Mesendoderm (in vitro differentiated cells): ENCODE results near the gene PCNP.

Source experiments
- DNase-seq: peaks from one replicate; pipeline ENCODE4 v3.0.0; 2013
- H2AK5ac ChIP-seq: 2 replicates; pipeline ENCODE4 v1.6.1; 2013; ENCODE audit warnings: low read length, inconsistent platforms
- H2BK120ac ChIP-seq: 2 replicates; pipeline ENCODE4 v1.6.1; 2013; ENCODE audit warnings: low read depth, mild to moderate bottlenecking, low read length, moderate library complexity, mixed read lengths
- H2BK15ac ChIP-seq: replicated peaks from 2 replicates; pipeline ENCODE4 v1.6.1; 2013; ENCODE audit warnings: low read depth, mild to moderate bottlenecking, moderate library complexity
- H2BK5ac ChIP-seq: 2 replicates; pipeline ENCODE4 v1.6.1; 2013; ENCODE audit warnings: low read length, inconsistent platforms
- H3K18ac ChIP-seq: 2 replicates; pipeline ENCODE4 v1.6.1; 2013; ENCODE audit warnings: mild to moderate bottlenecking, low read length, mixed read lengths
- H3K23ac ChIP-seq: one replicate; pipeline ENCODE4 v1.6.1; 2013; ENCODE audit warnings: low read length
- H3K27ac ChIP-seq: 2 replicates; pipeline ENCODE4 v1.5.1; 2013; ENCODE audit warnings: low read depth, mild to moderate bottlenecking, inconsistent platforms, low read length, moderate library complexity
- H3K27me3 ChIP-seq: 2 replicates; pipeline ENCODE4 v1.6.1; 2013; ENCODE audit warnings: low read length, control low read depth, mild to moderate bottlenecking, inconsistent platforms; ENCODE audit not compliant: insufficient read depth, poor library complexity
- H3K36me3 ChIP-seq: 2 replicates; pipeline ENCODE4 v1.6.1; 2013; ENCODE audit warnings: low read length, inconsistent platforms; ENCODE audit not compliant: control insufficient read depth, insufficient read depth
- H3K4ac ChIP-seq: one replicate; pipeline ENCODE4 v1.6.1; 2013; ENCODE audit warnings: low read depth, mild to moderate bottlenecking, low read length, moderate library complexity
- H3K4me1 ChIP-seq: 2 replicates; pipeline ENCODE4 v1.6.1; 2013; ENCODE audit warnings: low read depth, low read length, inconsistent platforms; ENCODE audit not compliant: control insufficient read depth
- H3K4me2 ChIP-seq: 2 replicates; pipeline ENCODE4 v1.6.1; 2013; ENCODE audit warnings: low read length
- H3K4me3 ChIP-seq: 2 replicates; pipeline ENCODE4 v1.5.1; 2013; ENCODE audit warnings: mild to moderate bottlenecking, low read length
- H3K56ac ChIP-seq: one replicate; pipeline ENCODE4 v1.6.1; 2013; ENCODE audit warnings: low read length
- H3K79me1 ChIP-seq: 2 replicates; pipeline ENCODE4 v1.6.1; 2013; ENCODE audit warnings: low read length, inconsistent platforms
- H3K79me2 ChIP-seq: 2 replicates; pipeline ENCODE4 v1.6.1; 2013; ENCODE audit warnings: mild to moderate bottlenecking, low read length; ENCODE audit not compliant: control insufficient read depth, insufficient read depth
- H3K9ac ChIP-seq: 2 replicates; pipeline ENCODE4 v1.6.1; 2013; ENCODE audit warnings: low read length, inconsistent platforms
- H4K5ac ChIP-seq: one replicate; pipeline ENCODE4 v1.6.1; 2013; ENCODE audit warnings: low read length
- H4K8ac ChIP-seq: one replicate; pipeline ENCODE4 v1.6.1; 2013; ENCODE audit warnings: low read depth, mild to moderate bottlenecking, control low read depth, low read length, moderate library complexity
- WGBS: extraction: QIAGEN DNeasy Blood & Tissue Kit; methylation state at CpG from one replicate; pipeline ENCODE4 v1.1.7; 2013; ENCODE audit warnings: low lambda C conversion rate, missing lambda C conversion rate; ENCODE audit not compliant: insufficient coverage; ENCODE audit errors: extremely low coverage; 5-methylcytosine and 5-hydroxymethylcytosine counted together

The PCNP gene

DNA sequence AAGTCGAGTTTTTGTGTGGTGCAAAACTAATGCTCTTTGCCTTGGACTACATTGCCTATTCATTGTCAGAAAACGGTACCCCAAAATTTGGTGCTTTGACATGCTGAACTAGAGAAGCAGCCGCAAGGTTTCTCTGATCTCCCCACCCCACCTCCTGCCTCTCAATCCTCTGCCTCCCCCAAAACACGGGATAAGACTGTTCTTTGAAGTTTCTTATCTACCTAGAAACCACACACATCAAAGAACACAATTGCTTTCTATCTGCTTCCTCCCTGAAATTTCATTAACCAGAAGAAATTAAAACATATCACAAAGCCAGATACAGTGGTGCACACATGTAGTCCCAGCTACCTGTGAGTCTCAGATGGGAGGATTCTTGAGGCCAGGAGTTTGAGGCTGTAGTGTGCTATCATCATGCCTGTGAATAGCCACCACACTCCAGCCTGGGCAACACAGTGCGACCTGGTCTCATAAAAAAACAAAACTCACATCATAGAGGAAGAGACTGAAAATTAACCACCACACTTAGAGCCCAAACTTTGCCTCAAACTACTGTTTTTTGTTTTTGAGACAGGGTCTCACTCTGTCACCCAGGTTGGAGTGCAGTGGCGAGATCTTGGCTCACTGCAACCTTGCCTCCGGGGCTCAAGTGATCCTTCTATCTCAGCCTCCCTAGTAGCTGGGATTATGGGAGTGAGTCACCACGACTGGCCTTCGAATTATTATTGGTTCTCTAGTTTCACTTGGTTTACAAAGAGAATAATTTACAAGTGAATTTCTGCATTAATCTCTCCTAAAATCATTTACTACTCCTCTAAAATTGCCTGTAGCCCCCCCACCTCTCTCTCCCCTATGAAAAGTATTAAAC, 2.7 kb upstream of the PCNP start:
- no CpG with 5 or more reads among the region's 9 CpGs for WGBS
- DNase-seq, result no peak

DNA sequence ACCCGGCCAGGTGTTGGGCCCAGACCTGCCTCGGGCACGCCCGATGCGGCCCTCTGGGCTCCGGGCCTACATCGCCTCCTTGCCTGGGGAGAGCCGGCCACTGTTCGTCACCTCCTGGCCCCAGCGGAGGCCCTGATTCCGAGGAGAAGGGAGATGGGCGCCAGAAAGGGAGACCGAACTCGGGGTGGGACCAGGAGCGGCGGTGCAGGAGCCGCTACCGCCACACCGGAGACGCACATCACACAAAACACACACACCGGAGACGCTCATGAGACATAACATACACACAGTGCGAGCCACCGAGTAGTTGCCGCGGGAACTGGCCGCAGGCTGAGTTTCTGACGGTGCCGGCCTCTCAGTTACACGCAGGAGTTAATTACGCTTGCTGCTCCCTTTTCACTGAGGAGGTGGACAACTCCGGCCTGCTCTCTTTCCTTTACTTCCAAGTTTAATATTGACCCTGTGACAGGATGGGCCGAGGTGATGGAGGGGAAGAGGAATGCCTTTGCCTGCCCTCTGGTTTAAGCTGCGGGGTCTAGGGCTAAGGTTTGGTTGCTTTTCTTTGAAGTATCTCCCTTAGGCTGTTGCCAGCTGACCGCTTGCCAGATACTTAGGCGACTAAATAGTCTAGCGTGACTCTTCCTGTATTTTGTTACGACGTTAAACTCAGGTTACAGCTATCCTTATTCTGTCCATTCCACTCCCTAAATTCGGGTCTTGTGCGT, 570 bp downstream of the PCNP start:
- Histone ChIP-seq H3K9ac (peak overlapping the region; percentile 98), H3K4me2 (peak overlapping the region; percentile 29), H3K4me3 (peak overlapping the region; percentile 93), H3K4me1 (no peaks in the 10 kb centered on the region), H3K27me3 (no peaks in the 10 kb centered on the region), H2BK5ac (peak overlapping the region; percentile 46), H2BK120ac (peak overlapping the region; percentile 46), H3K27ac (peak overlapping the region; percentile 86), H3K79me2 (peaks cover 33% of the 10 kb centered on the region), H2AK5ac (no peak overlapping the region), H3K36me3 (no peaks in the 10 kb centered on the region), H3K56ac (peak overlapping the region; percentile 99), H3K4ac (peak overlapping the region; percentile 86), H4K8ac (no peak overlapping the region), H2BK15ac (no peak overlapping the region), H4K5ac (no peak overlapping the region), H3K18ac (peak overlapping the region; percentile 97), H3K79me1 (no peaks in the 10 kb centered on the region), H3K23ac (peak overlapping the region; percentile 82)
- WGBS, result no CpG with 5 or more reads among the region's 41 CpGs
- peak; percentile 71 for DNase-seq

More for the DNA sequence above, 2.7 kb upstream of the PCNP start:
- Histone ChIP-seq H2BK120ac (no peak overlapping the region), H2BK5ac (no peak overlapping the region), H3K18ac (no peak overlapping the region), H3K4me3 (no peak overlapping the region), H3K79me2 (peaks cover 18% of the 10 kb centered on the region), H3K23ac (no peak overlapping the region), H3K36me3 (no peaks in the 10 kb centered on the region), H3K27ac (no peak overlapping the region), H4K8ac (no peak overlapping the region), H3K4me2 (no peak overlapping the region), H3K4me1 (no peaks in the 10 kb centered on the region), H3K9ac (no peak overlapping the region), H4K5ac (no peak overlapping the region), H3K27me3 (no peaks in the 10 kb centered on the region), H2BK15ac (no peak overlapping the region), H3K56ac (no peak overlapping the region), H2AK5ac (no peak overlapping the region), H3K79me1 (peaks cover 3% of the 10 kb centered on the region), H3K4ac (no peak overlapping the region)

DNA sequence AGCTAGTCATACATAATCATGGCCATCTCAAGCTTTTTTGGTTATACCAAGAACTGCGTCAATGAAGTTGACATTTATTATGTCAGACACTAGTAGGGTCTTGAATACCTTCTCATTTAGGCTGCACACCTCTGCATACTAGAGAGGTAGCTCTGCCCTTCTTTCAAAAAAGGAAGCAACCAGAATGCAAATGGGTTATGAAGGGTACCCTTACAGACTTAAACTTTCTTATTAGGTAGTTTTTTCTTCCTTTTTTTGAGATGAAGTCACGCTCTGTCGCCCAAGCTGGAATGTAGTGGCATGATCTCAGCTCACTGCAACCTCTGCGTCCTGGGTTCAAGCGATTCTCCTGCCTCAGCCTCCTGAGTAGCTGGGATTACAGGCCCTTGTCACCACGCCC, 3.3 kb downstream of the PCNP start:
- peaks cover 36% of the 10 kb centered on the region for H3K79me2 ChIP-seq
- H3K27ac ChIP-seq, result no peak overlapping the region
- H3K56ac ChIP-seq, result no peak overlapping the region
- DNase-seq, result no peak
- no peaks in the 10 kb centered on the region for H3K27me3 ChIP-seq
- no peaks in the 10 kb centered on the region for H3K4me1 ChIP-seq
- H4K8ac ChIP-seq, result no peak overlapping the region
- H3K36me3 ChIP-seq, result no peaks in the 10 kb centered on the region
- H2BK5ac ChIP-seq, result no peak overlapping the region
- no peak overlapping the region for H3K23ac ChIP-seq
- no peak overlapping the region for H2AK5ac ChIP-seq
- H3K4me2 ChIP-seq, result no peak overlapping the region
- H3K18ac ChIP-seq, result no peak overlapping the region
- WGBS, result no CpG with 5 or more reads among the region's 6 CpGs
- no peak overlapping the region for H2BK15ac ChIP-seq
- H4K5ac ChIP-seq, result no peak overlapping the region
- no peak overlapping the region for H2BK120ac ChIP-seq
- no peak overlapping the region for H3K9ac ChIP-seq
- no peak overlapping the region for H3K4me3 ChIP-seq
- H3K79me1 ChIP-seq, result no peaks in the 10 kb centered on the region
- H3K4ac ChIP-seq, result no peak overlapping the region

DNA sequence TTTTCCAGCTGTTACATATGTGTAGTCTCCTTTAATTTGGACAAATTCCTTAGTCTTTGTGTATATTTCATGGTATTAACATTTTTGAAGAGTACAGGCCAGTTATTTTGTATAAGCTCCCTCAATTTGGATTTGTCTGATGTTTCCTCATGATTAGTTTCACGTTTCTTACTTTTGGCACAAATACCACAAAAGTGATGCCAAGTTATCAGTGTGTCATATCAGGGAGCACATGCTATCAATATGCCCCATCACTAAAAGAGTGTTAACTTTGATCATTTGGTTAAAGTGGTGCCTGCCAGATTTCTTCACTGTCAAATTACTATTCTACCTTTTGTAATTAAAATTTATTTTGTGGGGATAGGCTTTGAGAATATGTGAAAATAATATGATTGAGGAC, 14.6 kb downstream of the PCNP start:
- no peak overlapping the region for H3K4ac ChIP-seq
- no peak overlapping the region for H2BK5ac ChIP-seq
- H3K56ac ChIP-seq, result no peak overlapping the region
- no peaks in the 10 kb centered on the region for H3K4me1 ChIP-seq
- H4K8ac ChIP-seq, result no peak overlapping the region
- no peak overlapping the region for H3K9ac ChIP-seq
- no peaks in the 10 kb centered on the region for H3K27me3 ChIP-seq
- no peak for DNase-seq
- peaks cover 6% of the 10 kb centered on the region for H3K79me1 ChIP-seq
- no peak overlapping the region for H3K23ac ChIP-seq
- no peak overlapping the region for H3K18ac ChIP-seq
- no peak overlapping the region for H4K5ac ChIP-seq
- no peak overlapping the region for H3K4me3 ChIP-seq
- H3K79me2 ChIP-seq, result peaks cover 7% of the 10 kb centered on the region
- H3K4me2 ChIP-seq, result no peak overlapping the region
- WGBS, result no CpG with 5 or more reads among the region's 1 CpG
- no peak overlapping the region for H3K27ac ChIP-seq
- no peak overlapping the region for H2BK15ac ChIP-seq
- peaks cover 3% of the 10 kb centered on the region for H3K36me3 ChIP-seq
- H2AK5ac ChIP-seq, result no peak overlapping the region
- no peak overlapping the region for H2BK120ac ChIP-seq

DNA sequence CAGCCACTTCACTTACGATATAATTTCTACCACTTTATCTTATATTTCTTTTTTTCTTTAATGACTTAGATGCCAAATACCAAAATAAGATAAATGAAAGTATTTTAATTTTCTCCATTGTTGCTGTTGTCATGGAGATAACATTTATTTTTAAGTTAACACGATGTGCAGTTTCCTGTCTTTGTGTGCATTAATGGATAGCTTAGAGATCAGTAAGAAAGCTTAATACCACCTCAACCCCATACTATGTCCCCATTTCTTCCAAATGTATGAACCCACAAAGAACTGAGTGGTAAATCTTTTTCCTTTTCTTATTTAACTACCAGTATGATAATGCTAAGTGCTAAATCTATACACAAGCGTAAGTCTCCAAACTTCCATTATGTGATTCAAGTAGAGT, 17.1 kb downstream of the PCNP start:
- Histone ChIP-seq H3K4me3 (no peak overlapping the region), H3K18ac (no peak overlapping the region), H3K27me3 (no peaks in the 10 kb centered on the region), H3K4me2 (no peak overlapping the region), H2BK120ac (no peak overlapping the region), H2AK5ac (no peak overlapping the region), H3K79me2 (peaks cover 3% of the 10 kb centered on the region), H3K23ac (no peak overlapping the region), H3K4me1 (no peaks in the 10 kb centered on the region), H2BK5ac (no peak overlapping the region), H3K56ac (no peak overlapping the region), H3K4ac (no peak overlapping the region), H2BK15ac (no peak overlapping the region), H4K8ac (no peak overlapping the region), H4K5ac (no peak overlapping the region), H3K79me1 (peaks cover 4% of the 10 kb centered on the region), H3K27ac (no peak overlapping the region), H3K9ac (no peak overlapping the region), H3K36me3 (peaks cover 3% of the 10 kb centered on the region)
- DNase-seq, result no peak
- 100% methylated on average over 1 of the region's 3 CpGs for WGBS
